ENCODE measurements around the gene NAA10. TPM values are rescaled to one million over a fixed set of nuclear protein-coding genes. Genes with fewer than 3 reads are reported as not detected.
A peak's percentile ranks its signal among the peaks of the same experiment; 100 is the strongest.

Gene NAA10
- total and polyA plus RNA-seq, 3 donors from 2014 or later: 33.9 to 52.8 (median 46.7) TPM

DNA sequence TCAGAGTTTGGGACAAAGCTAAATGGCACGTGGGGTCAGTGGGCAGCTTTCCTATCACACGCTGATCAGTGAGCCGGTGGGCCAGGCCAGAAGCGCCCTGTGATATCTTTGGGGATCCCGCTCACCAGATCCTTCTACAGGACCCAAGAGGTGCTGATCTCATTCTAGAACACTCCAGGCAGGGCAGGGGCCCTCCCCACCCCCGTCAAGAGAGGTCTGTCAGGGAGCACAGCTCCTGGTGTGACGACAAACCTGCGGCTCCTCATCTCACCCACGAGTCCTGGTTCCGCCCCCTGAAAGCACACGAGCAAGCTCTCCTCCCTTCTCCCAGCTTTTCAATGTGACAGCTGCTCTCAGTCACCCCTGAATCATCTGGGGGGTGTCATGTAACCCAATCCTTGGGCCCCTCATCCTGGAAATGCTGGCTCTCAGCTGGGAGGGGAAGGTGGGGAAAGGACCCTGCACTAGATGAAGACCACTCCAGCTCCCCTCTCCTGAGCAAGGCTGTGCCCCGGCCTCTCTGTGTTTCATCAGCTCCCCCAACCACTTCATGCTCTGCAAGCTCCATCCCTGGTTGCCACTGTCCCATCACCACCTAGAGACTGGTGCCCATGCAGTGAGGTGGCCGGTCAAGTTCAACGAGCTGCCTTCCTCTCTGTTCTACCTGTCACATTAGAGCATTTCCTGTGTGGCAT is 32.2 kb upstream of the NAA10 start:
- 63% methylated on average over 13 of the region's 14 CpGs; no CpG with 5 or more reads in 1 of the 2 donors for WGBS, 2 donors
- Histone ChIP-seq H3K4me1 (peaks cover 19% of the 10 kb centered on the region), H3K27ac (no peak overlapping the region), H3K36me3 (ENCODE audit: low read depth, missing control alignments) (no peaks in the 10 kb centered on the region), H3K27me3 (no peaks in the 10 kb centered on the region), H3K4me3 (no peak overlapping the region), H3K9me3 (no peaks in the 10 kb centered on the region)
- DNase-seq: no peak
- TF ChIP-seq, protein P1, sequence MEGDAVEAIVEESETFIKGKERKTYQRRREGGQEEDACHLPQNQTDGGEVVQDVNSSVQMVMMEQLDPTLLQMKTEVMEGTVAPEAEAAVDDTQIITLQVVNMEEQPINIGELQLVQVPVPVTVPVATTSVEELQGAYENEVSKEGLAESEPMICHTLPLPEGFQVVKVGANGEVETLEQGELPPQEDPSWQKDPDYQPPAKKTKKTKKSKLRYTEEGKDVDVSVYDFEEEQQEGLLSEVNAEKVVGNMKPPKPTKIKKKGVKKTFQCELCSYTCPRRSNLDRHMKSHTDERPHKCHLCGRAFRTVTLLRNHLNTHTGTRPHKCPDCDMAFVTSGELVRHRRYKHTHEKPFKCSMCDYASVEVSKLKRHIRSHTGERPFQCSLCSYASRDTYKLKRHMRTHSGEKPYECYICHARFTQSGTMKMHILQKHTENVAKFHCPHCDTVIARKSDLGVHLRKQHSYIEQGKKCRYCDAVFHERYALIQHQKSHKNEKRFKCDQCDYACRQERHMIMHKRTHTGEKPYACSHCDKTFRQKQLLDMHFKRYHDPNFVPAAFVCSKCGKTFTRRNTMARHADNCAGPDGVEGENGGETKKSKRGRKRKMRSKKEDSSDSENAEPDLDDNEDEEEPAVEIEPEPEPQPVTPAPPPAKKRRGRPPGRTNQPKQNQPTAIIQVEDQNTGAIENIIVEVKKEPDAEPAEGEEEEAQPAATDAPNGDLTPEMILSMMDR (IDR thresholded peaks at IDR 0.05): no peak
- TF ChIP-seq POLR2A (IDR thresholded peaks at IDR 0.05): no peak
- intact Hi-C loops (cut with DNase I; ENCODE audit: low total_unique reads): no loop called here

GRCh38 chrX:153966283-153966688 is 31.4 kb upstream of the NAA10 start:
- Histone ChIP-seq H3K9me3 (no peaks in the 10 kb centered on the region), H3K4me1 (peaks cover 19% of the 10 kb centered on the region), H3K27me3 (no peaks in the 10 kb centered on the region), H3K4me3 (no peak overlapping the region), H3K27ac (no peak overlapping the region), H3K36me3 (ENCODE audit: low read depth, missing control alignments) (no peaks in the 10 kb centered on the region)
- 46 to 56% methylated on average over 4 to 10 of the region's 15 CpGs for WGBS, 2 donors
- TF ChIP-seq POLR2A (IDR thresholded peaks at IDR 0.05): no peak
- TF ChIP-seq, protein P1 (IDR thresholded peaks at IDR 0.05): no peak
- intact Hi-C loops (cut with DNase I; ENCODE audit: low total_unique reads): no loop called here
- DNase-seq: peak; percentile 49

DNA sequence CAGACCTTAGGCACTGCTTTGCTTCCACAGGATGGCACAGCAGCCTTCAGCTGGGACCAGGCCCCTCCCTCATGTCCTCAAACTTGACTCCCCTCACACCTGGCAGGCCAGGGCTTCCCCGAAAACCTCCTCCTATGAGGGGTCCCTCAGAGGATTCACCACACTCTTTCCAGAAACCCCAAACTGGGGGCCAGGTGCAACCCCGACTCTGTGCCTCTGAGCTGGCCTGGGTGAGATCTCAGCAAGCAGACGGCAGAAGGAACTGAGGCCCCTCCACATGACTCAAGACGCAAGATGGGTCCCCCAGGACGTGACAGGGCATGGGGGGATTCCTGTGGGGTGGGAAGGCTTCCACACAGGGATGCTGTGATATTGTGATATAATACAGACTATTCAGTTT is 30.6 kb upstream of the NAA10 start:
- no peak overlapping the region for H3K4me3 ChIP-seq
- H3K4me1 ChIP-seq: peaks cover 19% of the 10 kb centered on the region
- TF ChIP-seq, protein P1 (IDR thresholded peaks at IDR 0.05): no peak
- TF ChIP-seq POLR2A (IDR thresholded peaks at IDR 0.05): no peak
- H3K27ac ChIP-seq: no peak overlapping the region
- DNase-seq: no peak
- H3K36me3 ChIP-seq (ENCODE audit: low read depth, missing control alignments): no peaks in the 10 kb centered on the region
- no peaks in the 10 kb centered on the region for H3K27me3 ChIP-seq
- WGBS, 2 donors: 80 to 85% methylated on average over 2 to 5 of the region's 5 CpGs
- H3K9me3 ChIP-seq: no peaks in the 10 kb centered on the region
- intact Hi-C loops (cut with DNase I; ENCODE audit: low total_unique reads): no loop called here

GRCh38 chrX:153964105-153964504 is 29.3 kb upstream of the NAA10 start:
- DNase-seq: no peak
- no peak overlapping the region for H3K4me3 ChIP-seq
- intact Hi-C loops (cut with DNase I; ENCODE audit: low total_unique reads): no loop called here
- H3K9me3 ChIP-seq: no peaks in the 10 kb centered on the region
- peaks cover 19% of the 10 kb centered on the region for H3K4me1 ChIP-seq
- no peak for TF ChIP-seq POLR2A (IDR thresholded peaks at IDR 0.05)
- TF ChIP-seq, protein P1 (IDR thresholded peaks at IDR 0.05): no peak
- no peak overlapping the region for H3K27ac ChIP-seq
- WGBS, 2 donors: 80 to 85% methylated on average over 2 to 13 of the region's 14 CpGs
- H3K36me3 ChIP-seq (ENCODE audit: low read depth, missing control alignments): no peaks in the 10 kb centered on the region
- no peaks in the 10 kb centered on the region for H3K27me3 ChIP-seq

DNA sequence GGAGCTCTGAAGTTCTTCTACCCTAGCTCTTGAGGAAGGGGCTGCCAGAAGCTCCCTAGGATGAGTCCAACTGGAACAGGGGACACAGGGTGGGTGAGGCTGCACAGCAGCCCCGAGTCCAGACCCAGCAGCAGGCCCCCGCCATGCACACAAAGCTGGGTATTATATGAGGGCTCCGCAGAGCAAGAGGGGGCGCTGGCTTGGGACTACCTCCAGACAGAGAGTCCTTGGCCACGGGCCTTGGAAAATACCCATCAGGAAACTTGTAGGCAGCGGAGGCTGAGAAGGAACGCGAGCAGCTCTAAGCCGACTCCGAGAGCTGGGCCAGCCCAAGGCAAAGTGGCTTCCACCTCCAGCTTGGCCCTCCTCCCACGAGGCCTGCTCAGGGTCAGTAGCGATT is 28.7 kb upstream of the NAA10 start:
- Histone ChIP-seq H3K4me3 (no peak overlapping the region), H3K9me3 (no peaks in the 10 kb centered on the region), H3K27ac (no peak overlapping the region), H3K27me3 (no peaks in the 10 kb centered on the region), H3K4me1 (peaks cover 15% of the 10 kb centered on the region), H3K36me3 (ENCODE audit: low read depth, missing control alignments) (no peaks in the 10 kb centered on the region)
- DNase-seq: no peak
- TF ChIP-seq, protein P1 (IDR thresholded peaks at IDR 0.05): no peak
- TF ChIP-seq POLR2A (IDR thresholded peaks at IDR 0.05): no peak
- 33 to 80% methylated on average over 1 to 3 of the region's 12 CpGs for WGBS, 2 donors
- intact Hi-C loops (cut with DNase I; ENCODE audit: low total_unique reads): no loop called here
